Measurements from ENCODE around the gene ANXA2.

GRCh38 chr15:60369696-60370095 is 28.1 kb downstream of the ANXA2 start:
- no peak for TF ChIP-seq CTCF (IDR thresholded peaks at IDR 0.05)
- no peak for TF ChIP-seq POLR2A (IDR thresholded peaks at IDR 0.05)
- TF ChIP-seq EP300 (IDR thresholded peaks at IDR 0.05; ENCODE audit: low read depth): no peak

Data from transverse colon (tissue), 3 donors.